ENCODE data around the gene FYN. TPM values are rescaled to one million over a fixed set of nuclear protein-coding genes. Genes with fewer than 3 reads are reported as not detected.

Gene FYN
- total RNA-seq, 4 donors from 2014 or later, result 108 to 281 (median 186) TPM

GRCh38 chr6:111669326-111669725, 203.9 kb downstream of the FYN start:
- ATAC-seq (ENCODE audit: low FRiP score) (no peak), DNase-seq (ENCODE audit: low spot score) (no peak)

GRCh38 chr6:111668410-111668809, 204.8 kb downstream of the FYN start:
- DNase-seq (ENCODE audit: low spot score) (no peak), ATAC-seq (ENCODE audit: low FRiP score) (no peak)
- no peak for TF ChIP-seq CTCF (IDR thresholded peaks at IDR 0.05)

More at GRCh38 chr6:111669326-111669725, 203.9 kb downstream of the FYN start:
- TF ChIP-seq CTCF (IDR thresholded peaks at IDR 0.05), result no peak

- no peak for DNase-seq (ENCODE audit: low spot score)
- no peak for ATAC-seq (ENCODE audit: low FRiP score)
- TF ChIP-seq CTCF (IDR thresholded peaks at IDR 0.05), result no peak
These were observed 205.3 kb downstream of the FYN start for GRCh38 chr6:111667931-111668330.

GRCh38 chr6:111666847-111667246, 206.4 kb downstream of the FYN start:
- no peak for DNase-seq (ENCODE audit: low spot score)
- TF ChIP-seq CTCF (IDR thresholded peaks at IDR 0.05), result no peak

GRCh38 chr6:111664565-111665030, 208.7 kb downstream of the FYN start:
- ATAC-seq (ENCODE audit: low FRiP score) (no peak), DNase-seq (ENCODE audit: low spot score) (no peak)
- TF ChIP-seq CTCF (IDR thresholded peaks at IDR 0.05), result no peak

More at GRCh38 chr6:111666847-111667246, 206.4 kb downstream of the FYN start:
- no peak for ATAC-seq (ENCODE audit: low FRiP score)

GRCh38 chr6:111663692-111664564, 209.3 kb downstream of the FYN start:
- no peak for TF ChIP-seq CTCF (IDR thresholded peaks at IDR 0.05)
- ATAC-seq (ENCODE audit: low FRiP score) (peak; percentile 76), DNase-seq (ENCODE audit: low spot score) (no peak)
